Breast epithelium (tissue), 4 donors: Measurements from ENCODE around the gene FAM13B. TPM values are rescaled to one million over a fixed set of nuclear protein-coding genes. Genes with fewer than 3 reads are reported as not detected.
A peak's percentile ranks its signal among the peaks of the same experiment; 100 is the strongest.

ENCODE experiments used
- DNase-seq, 2 donors: peaks; one replicate each; pipeline ENCODE4 v3.0.0-alpha.2; 2019; ENCODE audit warnings: low spot score in 2 of 2
- H3K27ac ChIP-seq, 2 donors: fragments of 200-600 bp; sonication (generic) in 1 of 2; one replicate each; pipeline ENCODE4 v1.5.1; 2016 to 2019; ENCODE audit warnings: mild to moderate bottlenecking in 1 of 2
- H3K27me3 ChIP-seq, 2 donors: fragments of 200-600 bp; sonication (generic) in 1 of 2; one replicate each; pipeline versions ENCODE4 v1.5.1 to v1.6.0; 2017 to 2019; ENCODE audit warnings: control low read depth in 1 of 2, mild to moderate bottlenecking in 1 of 2
- H3K36me3 ChIP-seq: fragments of 200-600 bp; one replicate; pipeline ENCODE4 v1.5.1; 2019
- H3K4me1 ChIP-seq, 2 donors: fragments of 200-600 bp; sonication (generic); one replicate each; pipeline ENCODE4 v1.5.1; 2016 to 2019; ENCODE audit warnings: control low read depth in 1 of 2
- H3K4me3 ChIP-seq, 3 donors: fragments of 200-600 bp; sonication (generic); 1 replicate in 2 of 3; 2 replicates in 1 of 3; pipeline ENCODE4 v1.5.1; 2016 to 2019; ENCODE audit warnings: mild to moderate bottlenecking in 3 of 3, moderate library complexity in 2 of 3
- H3K9me3 ChIP-seq, 2 donors: fragments of 200-600 bp; sonication (generic) in 1 of 2; one replicate each; pipeline ENCODE4 v1.5.1; 2016 to 2019; ENCODE audit warnings: control low read depth in 1 of 2
- CTCF ChIP-seq, 3 donors: fragments of 450-650 bp; IDR thresholded peaks; one replicate each; pipeline ENCODE4 v1.5.1; 2016 to 2017; ENCODE audit warnings: antibody characterized with exemption in 3 of 3, mild to moderate bottlenecking in 3 of 3, moderate library complexity in 3 of 3
- POLR2A ChIP-seq: fragments of 450-650 bp; IDR thresholded peaks from one replicate; pipeline ENCODE4 v1.6.1; 2016; ENCODE audit warnings: antibody characterized with exemption, mild to moderate bottlenecking, moderate library complexity
- POLR2AphosphoS5 ChIP-seq, 3 donors: sonication (generic); formaldehyde crosslinking; IDR thresholded peaks; one replicate each; pipeline ENCODE4 v1.6.1; 2017; ENCODE audit warnings: antibody characterized with exemption in 3 of 3
- intact Hi-C: fragments of 100-400 bp; cut with DNase I; formaldehyde crosslinking; loops from one replicate; pipeline ENCODE4 v1.15.1; 2023; ENCODE audit warnings: low total_unique reads
- total RNA-seq, 3 donors: library from RNA; depleted of rRNA; stranded (reverse); fragments of >200 nt; gene quantifications; one replicate each; pipeline ENCODE4 v1.1.0, GENCODE V29; 2016

FAM13B gene
- total RNA-seq, 3 donors from 2014 or later: 42.7 to 55.8 (median 52.4) TPM

GRCh38 chr5:137938751-137939143 lies 94.1 kb downstream of the FAM13B start:
- Histone ChIP-seq H3K36me3 (no peaks in the 10 kb centered on the region), H3K9me3 (no peaks in the 10 kb centered on the region), H3K4me1 (no peaks in the 10 kb centered on the region), H3K27ac (no peak overlapping the region), H3K27me3 (no peaks in the 10 kb centered on the region), H3K4me3 (no peak overlapping the region)
- no peak for TF ChIP-seq CTCF (IDR thresholded peaks at IDR 0.05)
- intact Hi-C loops: no loop called here
- DNase-seq: no peak

- Histone ChIP-seq H3K36me3 (no peaks in the 10 kb centered on the region), H3K27ac (no peak overlapping the region), H3K4me3 (no peak overlapping the region), H3K27me3 (no peaks in the 10 kb centered on the region), H3K9me3 (no peaks in the 10 kb centered on the region), H3K4me1 (no peaks in the 10 kb centered on the region)
- intact Hi-C loops: no loop called here
- no peak for DNase-seq
- TF ChIP-seq POLR2AphosphoS5 (IDR thresholded peaks at IDR 0.05) (no peak), CTCF (IDR thresholded peaks at IDR 0.05) (no peak), POLR2A (no peak)
Observed at GRCh38 chr5:137937994-137938750, 94.7 kb downstream of the FAM13B start.

GRCh38 chr5:137935694-137936093 lies 97.2 kb downstream of the FAM13B start:
- Histone ChIP-seq H3K36me3 (no peaks in the 10 kb centered on the region), H3K4me1 (no peaks in the 10 kb centered on the region), H3K27me3 (no peaks in the 10 kb centered on the region), H3K9me3 (no peaks in the 10 kb centered on the region), H3K4me3 (no peak overlapping the region), H3K27ac (no peak overlapping the region)
- no peak for DNase-seq
- TF ChIP-seq POLR2A: no peak
- TF ChIP-seq POLR2AphosphoS5 (IDR thresholded peaks at IDR 0.05): no peak
- no peak for TF ChIP-seq CTCF (IDR thresholded peaks at IDR 0.05)
- intact Hi-C loops: no loop called here

- no peaks in the 10 kb centered on the region for H3K27me3 ChIP-seq
- H3K4me1 ChIP-seq: no peaks in the 10 kb centered on the region
- no peaks in the 10 kb centered on the region for H3K36me3 ChIP-seq
- no peak overlapping the region for H3K4me3 ChIP-seq
- H3K27ac ChIP-seq: no peak overlapping the region
- no peak for TF ChIP-seq POLR2AphosphoS5 (IDR thresholded peaks at IDR 0.05)
- no peak for TF ChIP-seq CTCF (IDR thresholded peaks at IDR 0.05)
- TF ChIP-seq POLR2A: no peak
- no peak for DNase-seq
- intact Hi-C loops: no loop called here
- no peaks in the 10 kb centered on the region for H3K9me3 ChIP-seq
Observed at GRCh38 chr5:137935190-137935589, 97.7 kb downstream of the FAM13B start.

- Histone ChIP-seq H3K27ac (peak overlapping the region in 1 of 2 donors; percentile 5), H3K27me3 (no peaks in the 10 kb centered on the region), H3K9me3 (no peaks in the 10 kb centered on the region), H3K4me3 (no peak overlapping the region), H3K36me3 (no peaks in the 10 kb centered on the region), H3K4me1 (no peaks in the 10 kb centered on the region)
- no peak for TF ChIP-seq POLR2A
- TF ChIP-seq POLR2AphosphoS5 (IDR thresholded peaks at IDR 0.05): no peak
- no peak for TF ChIP-seq CTCF (IDR thresholded peaks at IDR 0.05)
- intact Hi-C loops: no loop called here
- DNase-seq: no peak
Observed at GRCh38 chr5:137933491-137933911, 99.4 kb downstream of the FAM13B start.
